Thoracic aorta (tissue), 2 donors: ENCODE measurements around the gene GLUL. TPM values are rescaled to one million over a fixed set of nuclear protein-coding genes. Genes with fewer than 3 reads are reported as not detected.
"Not testable (repeated sequence)": the region's sequence is repeated elsewhere in the genome, so short reads cannot be mapped to it uniquely, and the experiment has no call there.

ENCODE experiments used
- ATAC-seq: fragments of 150-250 bp; one replicate; pipeline ENCODE4 v1.8.0; 2017; ENCODE audit warnings: low read depth; ENCODE audit not compliant: insufficient number of reproducible peaks, low FRiP score
- DNase-seq: peaks from one replicate; pipeline ENCODE4 v3.0.0-alpha.2; 2020; ENCODE audit warnings: low spot score
- H3K27ac ChIP-seq, 2 donors: fragments of 200-600 bp; sonication (generic); 1 replicate in 1 of 2; 2 replicates in 1 of 2; pipeline ENCODE4 v1.5.1; 2016; ENCODE audit warnings: mild to moderate bottlenecking in 2 of 2, moderate library complexity in 2 of 2
- H3K27me3 ChIP-seq: fragments of 200-600 bp; sonication (generic); replicated peaks from 2 replicates; pipeline ENCODE4 v1.6.0; 2016; ENCODE audit warnings: mild to moderate bottlenecking; ENCODE audit not compliant: insufficient read depth
- H3K36me3 ChIP-seq: fragments of 200-600 bp; sonication (generic); one replicate; pipeline ENCODE4 v1.5.1; 2016
- H3K4me1 ChIP-seq, 2 donors: fragments of 200-600 bp; sonication (generic); 1 replicate in 1 of 2; 2 replicates in 1 of 2; pipeline versions ENCODE4 v1.5.1 to v1.6.0; 2016; ENCODE audit warnings: low read depth in 2 of 2, mild to moderate bottlenecking in 1 of 2; ENCODE audit not compliant: control insufficient read depth in 1 of 2
- H3K4me3 ChIP-seq: fragments of 200-600 bp; sonication (generic); 2 replicates; pipeline ENCODE4 v1.5.1; 2016; ENCODE audit warnings: mild to moderate bottlenecking
- H3K9me3 ChIP-seq: fragments of 200-600 bp; sonication (generic); 2 replicates; pipeline ENCODE4 v1.5.1; 2016
- CTCF ChIP-seq: fragments of 200-600 bp; sonication (generic); IDR thresholded peaks from one replicate; pipeline ENCODE4 v1.5.1; 2019; ENCODE audit warnings: antibody characterized with exemption
- total RNA-seq, 2 donors: library from RNA; depleted of rRNA; stranded (reverse); fragments of >200 nt; gene quantifications; one replicate each; pipeline versions ENCODE4 v1.1.0 to v1.2.3, GENCODE V29; 2016

Gene GLUL
- total RNA-seq, 2 donors from 2014 or later = 705 to 998 TPM

GRCh38 chr1:182384387-182384960 lies 7.1 kb downstream of the GLUL start:
- Histone ChIP-seq H3K9me3 (no peaks in the 10 kb centered on the region), H3K4me3 (no peak overlapping the region), H3K36me3 (peaks cover 72% of the 10 kb centered on the region), H3K27ac (no peak overlapping the region), H3K27me3 (no peaks in the 10 kb centered on the region), H3K4me1 (peaks cover 18 to 32% of the 10 kb centered on the region in 2 donors)
- DNase-seq (no peak), ATAC-seq (no peak)
- TF ChIP-seq CTCF = no peak

GRCh38 chr1:182383934-182384333 lies 7.7 kb downstream of the GLUL start:
- Histone ChIP-seq H3K27ac (no peak overlapping the region), H3K4me3 (no peak overlapping the region), H3K9me3 (no peaks in the 10 kb centered on the region), H3K27me3 (no peaks in the 10 kb centered on the region), H3K36me3 (peaks cover 72% of the 10 kb centered on the region), H3K4me1 (peaks cover 18 to 32% of the 10 kb centered on the region in 2 donors)
- TF ChIP-seq CTCF = no peak
- ATAC-seq = no peak
- no peak for DNase-seq

GRCh38 chr1:182383037-182383661 lies 8.4 kb downstream of the GLUL start:
- Histone ChIP-seq H3K27me3 (no peaks in the 10 kb centered on the region), H3K4me3 (no peak overlapping the region), H3K27ac (no peak overlapping the region), H3K36me3 (peaks cover 66% of the 10 kb centered on the region), H3K9me3 (no peaks in the 10 kb centered on the region), H3K4me1 (peaks cover 13 to 25% of the 10 kb centered on the region in 2 donors)
- DNase-seq (no peak), ATAC-seq (no peak)
- no peak for TF ChIP-seq CTCF

- H3K36me3 ChIP-seq = peaks cover 56% of the 10 kb centered on the region
- H3K27me3 ChIP-seq = no peaks in the 10 kb centered on the region
- H3K4me1 ChIP-seq = peaks cover 4 to 15% of the 10 kb centered on the region in 2 donors
- no peak for TF ChIP-seq CTCF
- DNase-seq = no peak
- no peak overlapping the region for H3K4me3 ChIP-seq
- no peak overlapping the region for H3K27ac ChIP-seq
- H3K9me3 ChIP-seq = no peaks in the 10 kb centered on the region
- no peak for ATAC-seq
Observed at GRCh38 chr1:182381962-182382819, 9.4 kb downstream of the GLUL start.

- Histone ChIP-seq H3K4me3 (no peak overlapping the region), H3K36me3 (peaks cover 36% of the 10 kb centered on the region), H3K27ac (no peak overlapping the region), H3K4me1 (no peaks in the 10 kb centered on the region), H3K9me3 (no peaks in the 10 kb centered on the region), H3K27me3 (no peaks in the 10 kb centered on the region)
- no peak for DNase-seq
- no peak for ATAC-seq
- no peak for TF ChIP-seq CTCF
Observed at GRCh38 chr1:182380199-182380598, 11.4 kb downstream of the GLUL start.

GRCh38 chr1:182379781-182380180 lies 11.8 kb downstream of the GLUL start:
- H3K4me1 ChIP-seq, H3K27ac ChIP-seq, H3K4me3 ChIP-seq, H3K27me3 ChIP-seq, DNase-seq, H3K9me3 ChIP-seq, ATAC-seq: not testable (repeated sequence)
- peaks cover 34% of the 10 kb centered on the region for H3K36me3 ChIP-seq
